IPS-18c (cell line): Measurements from ENCODE around the gene RTN4RL1.
"Not testable (repeated sequence)": the region's sequence is repeated elsewhere in the genome, so short reads cannot be mapped to it uniquely, and the experiment has no call there.

Source experiments
- H3K4me3 ChIP-seq: 2 replicates; pipeline ENCODE4 v1.7.0; 2013; ENCODE audit warnings: low read depth, mild to moderate bottlenecking, low read length, moderate library complexity; ENCODE audit not compliant: insufficient read depth
- H3K9me3 ChIP-seq: one replicate; pipeline ENCODE4 v1.6.1; 2013; ENCODE audit warnings: mild to moderate bottlenecking, low read length, moderate library complexity; ENCODE audit not compliant: control insufficient read depth, insufficient read depth

RTN4RL1 gene

DNA sequence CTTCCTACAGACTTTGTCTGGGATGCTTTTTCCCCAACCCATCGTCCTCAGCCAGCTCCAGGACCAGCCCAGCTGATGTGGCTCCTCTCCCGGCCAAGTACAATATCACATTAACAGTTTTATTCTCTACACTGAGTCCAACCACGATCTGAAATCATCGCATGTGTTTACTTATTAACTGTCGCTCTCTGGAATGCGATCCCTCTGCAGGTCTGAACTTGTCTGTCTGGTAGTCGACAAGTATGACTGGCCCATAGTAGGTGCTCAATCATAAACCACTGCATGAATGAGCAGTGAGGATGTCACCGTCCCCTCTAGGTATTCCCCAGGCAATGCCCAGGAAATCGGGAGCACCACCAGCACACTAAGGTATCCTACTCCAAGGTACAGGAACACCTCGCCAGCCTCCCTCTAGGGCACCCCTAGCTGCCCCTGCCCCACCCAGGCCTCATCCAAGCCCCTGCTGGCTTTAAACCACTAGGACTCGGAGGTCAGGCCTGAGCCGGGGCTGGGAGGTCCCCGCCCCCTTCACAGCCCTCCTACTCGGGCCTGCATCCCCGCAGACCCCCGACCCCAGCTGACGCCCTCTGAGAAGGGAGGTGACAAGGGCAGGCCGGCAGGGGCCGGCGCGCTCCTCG, 27.7 kb downstream of the RTN4RL1 start:
- H3K4me3 ChIP-seq = 0 out of 2 replicates have a peak overlapping the region, but pooled peaks have one; percentile 15

GRCh38 chr17:1996800-1997288, 28.3 kb downstream of the RTN4RL1 start:
- H3K9me3 ChIP-seq = no peaks in the 10 kb centered on the region
- no peak overlapping the region for H3K4me3 ChIP-seq

More for the DNA sequence above, 27.7 kb downstream of the RTN4RL1 start:
- no peaks in the 10 kb centered on the region for H3K9me3 ChIP-seq

GRCh38 chr17:1995907-1996799, 29.0 kb downstream of the RTN4RL1 start:
- H3K4me3 ChIP-seq = no peak overlapping the region
- no peaks in the 10 kb centered on the region for H3K9me3 ChIP-seq

- Histone ChIP-seq H3K4me3 (no peak overlapping the region), H3K9me3 (no peaks in the 10 kb centered on the region)
These were observed 29.7 kb downstream of the RTN4RL1 start for GRCh38 chr17:1995321-1995892.

DNA sequence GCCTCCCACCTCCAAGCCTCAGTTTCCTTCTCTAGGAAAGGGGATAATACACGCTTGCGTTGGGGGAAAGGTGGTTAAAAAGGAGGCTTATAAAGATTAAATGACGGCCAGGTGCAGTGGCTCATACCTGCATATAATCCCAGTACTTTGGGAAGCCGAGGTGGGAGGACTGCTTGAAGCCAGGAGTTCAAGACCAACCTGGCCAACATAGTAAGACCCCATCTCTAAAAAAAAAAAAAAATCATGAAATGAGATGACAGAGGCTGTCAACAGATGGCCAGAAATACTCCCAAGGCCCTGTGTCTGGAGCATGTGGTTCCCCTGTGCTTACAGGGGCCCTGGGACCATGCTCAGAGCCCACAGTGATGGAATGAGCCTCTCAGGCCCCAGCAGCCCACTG, 30.4 kb downstream of the RTN4RL1 start:
- Histone ChIP-seq H3K9me3 (no peaks in the 10 kb centered on the region), H3K4me3 (no peak overlapping the region)

- no peaks in the 10 kb centered on the region for H3K9me3 ChIP-seq
These were observed 32.6 kb downstream of the RTN4RL1 start for GRCh38 chr17:1992541-1992940.

DNA sequence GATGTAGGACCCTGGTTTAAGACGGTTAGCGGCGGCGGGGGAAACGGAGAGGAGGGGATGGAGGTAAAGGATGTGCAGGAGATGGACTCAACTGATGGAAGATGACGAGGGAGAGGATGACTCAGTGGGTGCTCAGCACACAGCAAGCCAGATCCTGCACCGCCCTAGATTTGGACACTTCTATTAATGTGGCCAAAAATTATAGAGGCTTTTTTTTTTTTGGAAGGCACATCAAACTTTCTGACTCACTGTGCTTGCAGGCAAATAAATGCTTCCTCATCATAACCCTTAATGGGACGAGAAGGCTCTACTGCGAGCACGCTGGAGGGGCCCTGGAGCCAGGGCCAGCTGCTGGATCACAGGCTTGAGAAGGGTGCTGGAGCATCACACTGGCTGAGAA, 36.0 kb downstream of the RTN4RL1 start:
- H3K9me3 ChIP-seq = no peaks in the 10 kb centered on the region
- no peak overlapping the region for H3K4me3 ChIP-seq

More at GRCh38 chr17:1992541-1992940, 32.6 kb downstream of the RTN4RL1 start:
- H3K4me3 ChIP-seq = no peak overlapping the region

- Histone ChIP-seq H3K4me3 (no peak overlapping the region), H3K9me3 (no peaks in the 10 kb centered on the region)
These were observed 38.2 kb downstream of the RTN4RL1 start for GRCh38 chr17:1986783-1987451.

GRCh38 chr17:1985686-1986085, 39.4 kb downstream of the RTN4RL1 start:
- Histone ChIP-seq H3K9me3 (no peaks in the 10 kb centered on the region), H3K4me3 (no peak overlapping the region)

DNA sequence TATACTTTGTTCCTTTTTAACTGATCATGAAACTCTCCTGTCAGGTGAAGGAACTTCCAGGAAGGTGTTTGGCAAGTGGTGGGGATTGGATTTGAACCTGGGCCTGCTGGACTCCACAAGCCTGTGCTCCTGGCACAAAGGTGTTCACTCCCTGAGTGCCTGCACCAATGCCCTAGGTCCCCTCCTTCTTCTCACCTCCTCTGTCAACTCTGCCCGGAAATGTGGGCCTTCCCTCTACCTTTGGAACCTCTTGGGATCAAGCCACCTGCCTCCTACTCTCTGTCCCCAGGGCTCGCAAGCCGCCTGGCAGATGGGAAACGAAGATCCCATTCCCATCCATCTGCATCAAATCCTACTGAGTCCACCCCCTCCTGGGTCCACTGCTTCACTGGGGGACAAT, 40.0 kb downstream of the RTN4RL1 start:
- H3K9me3 ChIP-seq = no peaks in the 10 kb centered on the region
- no peak overlapping the region for H3K4me3 ChIP-seq

DNA sequence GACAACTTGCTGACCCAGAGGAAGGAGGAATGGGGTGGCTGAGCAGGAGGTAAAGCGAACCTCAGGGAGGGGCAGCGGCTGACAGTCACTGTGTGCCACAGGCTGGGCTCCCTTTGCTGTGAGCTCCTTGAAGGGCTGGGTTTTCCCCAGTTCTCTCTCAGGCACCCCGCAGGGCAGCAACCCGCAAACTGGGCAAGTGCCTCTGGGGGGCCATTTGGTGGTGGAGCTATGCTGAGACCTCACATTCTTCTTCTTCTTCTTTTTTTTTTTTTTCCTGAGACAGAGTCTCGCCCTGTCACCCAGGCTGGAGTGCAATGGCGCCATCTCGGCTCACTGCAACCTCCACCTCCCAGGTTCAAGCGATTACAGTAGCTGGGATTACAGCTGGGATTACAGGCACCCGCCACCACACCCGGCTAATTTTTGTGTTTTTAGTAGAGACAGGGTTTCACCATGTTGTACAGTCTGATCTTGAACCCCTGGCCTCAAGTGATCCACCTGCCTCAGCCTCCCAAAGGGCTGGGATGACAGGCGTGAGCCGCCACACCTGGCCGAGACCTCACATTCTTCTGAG, 42.3 kb downstream of the RTN4RL1 start:
- H3K9me3 ChIP-seq, H3K4me3 ChIP-seq: not testable (repeated sequence)

GRCh38 chr17:1980665-1981250, 44.4 kb downstream of the RTN4RL1 start:
- Histone ChIP-seq H3K4me3 (no peak overlapping the region), H3K9me3 (no peaks in the 10 kb centered on the region)

GRCh38 chr17:1979182-1979985, 45.8 kb downstream of the RTN4RL1 start:
- H3K4me3 ChIP-seq = no peak overlapping the region

DNA sequence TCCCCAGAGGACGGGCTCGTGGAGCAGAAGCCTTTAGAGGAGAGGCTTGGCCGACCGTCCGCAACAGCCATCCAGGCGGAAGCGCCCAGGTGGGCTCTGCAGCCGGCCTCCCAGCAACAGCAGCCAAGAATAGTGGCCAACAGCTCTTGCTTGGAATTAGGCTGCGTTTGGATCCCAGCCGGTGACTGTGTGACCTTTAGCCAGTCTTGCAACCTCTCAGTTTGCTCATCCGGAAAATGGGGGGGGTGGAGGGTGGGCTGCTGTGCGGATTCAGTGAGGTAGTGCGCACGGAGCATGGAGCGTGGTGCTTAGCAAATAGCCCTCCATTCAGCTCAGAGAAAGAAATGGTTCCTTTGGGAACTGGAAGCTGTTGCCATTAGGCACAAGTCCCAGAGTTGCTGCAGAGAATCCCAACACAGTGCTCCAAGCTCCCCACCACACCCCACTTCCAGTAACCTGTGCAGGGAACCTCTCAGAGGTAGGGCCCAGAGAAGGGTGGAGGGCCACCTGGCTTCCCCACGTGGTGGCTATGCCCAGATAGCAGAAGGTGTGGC, 46.7 kb downstream of the RTN4RL1 start:
- H3K9me3 ChIP-seq = no peaks in the 10 kb centered on the region
- no peak overlapping the region for H3K4me3 ChIP-seq

More at GRCh38 chr17:1979182-1979985, 45.8 kb downstream of the RTN4RL1 start:
- no peaks in the 10 kb centered on the region for H3K9me3 ChIP-seq

DNA sequence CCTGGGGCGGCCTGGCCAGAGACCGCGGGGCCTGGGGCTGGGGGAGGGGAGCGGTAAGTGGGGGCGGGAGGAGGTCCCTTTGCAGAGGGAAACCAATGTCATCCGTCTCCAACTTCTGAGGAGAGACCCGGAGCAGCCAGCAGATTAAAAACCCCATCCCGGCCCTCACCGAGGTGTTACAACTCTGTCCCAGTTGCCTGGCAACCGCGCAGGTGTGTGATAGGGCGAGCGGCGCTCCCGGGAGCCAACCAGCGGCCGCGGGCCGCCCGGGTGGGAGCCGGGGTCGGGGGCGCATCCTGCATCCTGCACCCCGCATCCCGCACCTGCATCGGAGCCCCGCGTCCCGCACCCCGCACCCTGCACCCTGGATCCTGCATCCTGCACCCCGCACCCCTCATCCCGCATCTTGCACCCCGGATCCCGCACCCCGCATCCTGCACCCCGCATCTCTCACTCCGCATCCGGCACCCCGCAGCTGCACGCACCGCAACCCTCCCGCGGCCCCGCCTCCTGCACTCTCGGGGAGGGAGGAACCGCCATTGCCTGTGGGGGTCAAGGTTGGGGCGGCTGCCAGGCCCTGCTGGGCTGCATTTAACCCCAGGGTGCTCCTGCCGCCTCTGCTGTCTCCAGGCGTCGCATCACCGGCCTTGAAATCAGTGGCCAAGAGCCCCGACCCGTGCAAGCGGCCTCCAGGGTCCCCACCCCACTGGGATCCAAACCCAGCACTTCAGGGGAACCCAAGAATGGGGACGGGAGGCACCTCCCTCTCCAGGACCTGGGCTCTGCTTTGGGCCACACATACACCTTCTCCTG, 47.3 kb downstream of the RTN4RL1 start:
- Histone ChIP-seq H3K4me3 (peak overlapping the region; percentile 4; the same call in 1 of the 2 replicates), H3K9me3 (no peaks in the 10 kb centered on the region)
